Lung (tissue), 12 donors: Measurements from ENCODE around the gene EGFLAM. TPM values are rescaled to one million over a fixed set of nuclear protein-coding genes. Genes with fewer than 3 reads are reported as not detected.

Experiments
- ATAC-seq: fragments of 200-7000 bp; cut with Tn5 transposase; one replicate; pipeline ENCODE4 v1.9.1; 2020; ENCODE audit warnings: moderate number of reproducible peaks; ENCODE audit not compliant: insufficient read depth, low FRiP score
- DNase-seq, 3 donors: peaks; one replicate each; pipeline ENCODE4 v3.0.0-alpha.2; 2013 to 2017
- H3K27ac ChIP-seq, 2 donors: one replicate each; pipeline ENCODE4 v1.5.1; 2013; ENCODE audit warnings: mild to moderate bottlenecking in 2 of 2, moderate library complexity in 2 of 2, control low read depth in 1 of 2, inconsistent platforms in 1 of 2, low read depth in 1 of 2, low read length in 1 of 2
- H3K27me3 ChIP-seq, 3 donors: one replicate each; pipeline ENCODE4 v1.5.1; 2013; ENCODE audit warnings: low read length in 2 of 3; ENCODE audit not compliant: control insufficient read depth in 3 of 3, insufficient read depth in 3 of 3
- H3K36me3 ChIP-seq, 4 donors: one replicate each; pipeline ENCODE4 v1.5.1; 2013; ENCODE audit warnings: low read length in 4 of 4, mild to moderate bottlenecking in 1 of 4, moderate library complexity in 1 of 4; ENCODE audit not compliant: control insufficient read depth in 4 of 4, insufficient read depth in 4 of 4
- H3K4me1 ChIP-seq, 5 donors: one replicate each; pipeline ENCODE4 v1.5.1; 2013; ENCODE audit warnings: low read length in 5 of 5, mild to moderate bottlenecking in 2 of 5, moderate library complexity in 1 of 5; ENCODE audit not compliant: control insufficient read depth in 5 of 5, insufficient read depth in 5 of 5
- H3K4me3 ChIP-seq: one replicate; pipeline ENCODE4 v1.5.1; 2013; ENCODE audit warnings: mild to moderate bottlenecking, control low read depth, moderate library complexity
- H3K9ac ChIP-seq, 2 donors: one replicate each; pipeline ENCODE4 v1.5.1; 2013; ENCODE audit warnings: low read length in 2 of 2, control low read depth in 1 of 2; ENCODE audit not compliant: insufficient read depth in 1 of 2
- H3K9me3 ChIP-seq, 4 donors: one replicate each; pipeline ENCODE4 v1.5.1; 2013; ENCODE audit warnings: low read length in 3 of 4, mild to moderate bottlenecking in 1 of 4, moderate library complexity in 1 of 4; ENCODE audit not compliant: control insufficient read depth in 4 of 4, insufficient read depth in 3 of 4
- CTCF ChIP-seq: IDR thresholded peaks from 2 replicates; pipeline ENCODE4 v1.5.1; 2012; ENCODE audit warnings: mild to moderate bottlenecking; ENCODE audit errors: control extremely low read depth, extremely low read depth
- WGBS, 2 donors: extraction: QIAGEN DNeasy Blood & Tissue Kit; methylation state at CpG; one replicate each; pipeline ENCODE4 v1.1.7; 2013; 5-methylcytosine and 5-hydroxymethylcytosine counted together
- polyA plus RNA-seq, 2 donors: library from polyadenylated mRNA; stranded (reverse); fragments of 200-250 nt; gene quantifications; one replicate each; pipeline ENCODE4 v1.2.1, GENCODE V29; 2013
- total RNA-seq, 2 donors: library from RNA; depleted of rRNA in 1 of 2; stranded (reverse); fragments of >200 nt in 1 of 2; gene quantifications; one replicate each; pipeline ENCODE4 v1.2.1, GENCODE V29; 2014 to 2021
- donor health status: control.
- donor health status: control.
- donor health status: Bipolar disorder and iron deficiency.
- donor health status: healthy.
- donor health status: DM: yes; HTN: yes; CAD: no.

EGFLAM gene
- total and polyA plus RNA-seq, 4 donors = 0.41 to 7.6 (median 1.3) TPM

- WGBS, 2 donors = 79 to 84% methylated on average over 9 of the region's 9 CpGs
- peaks cover 0 to 10% (median 0%) of the 10 kb centered on the region in 5 donors for H3K4me1 ChIP-seq
- no peak overlapping the region for H3K27ac ChIP-seq
- ATAC-seq = no peak
- no peaks in the 10 kb centered on the region for H3K9me3 ChIP-seq
- no peak for TF ChIP-seq CTCF
- no peaks in the 10 kb centered on the region for H3K36me3 ChIP-seq
- H3K4me3 ChIP-seq = no peak overlapping the region
- no peaks in the 10 kb centered on the region for H3K27me3 ChIP-seq
- H3K9ac ChIP-seq = no peak overlapping the region
- DNase-seq = no peak
Measured at GRCh38 chr5:38426986-38427950, 168.9 kb downstream of the EGFLAM start.

- Histone ChIP-seq H3K9me3 (no peaks in the 10 kb centered on the region), H3K27ac (no peak overlapping the region), H3K4me3 (no peak overlapping the region), H3K4me1 (peaks cover 0 to 38% (median 11%) of the 10 kb centered on the region in 5 donors), H3K36me3 (no peaks in the 10 kb centered on the region), H3K27me3 (no peaks in the 10 kb centered on the region), H3K9ac (no peak overlapping the region)
- no peak for TF ChIP-seq CTCF
- ATAC-seq (no peak), DNase-seq (no peak)
- WGBS, 2 donors = 95 to 100% methylated on average over 1 of the region's 1 CpG
Measured at GRCh38 chr5:38431242-38431853, 173.0 kb downstream of the EGFLAM start.

GRCh38 chr5:38433160-38433861, 175.0 kb downstream of the EGFLAM start:
- no peak overlapping the region for H3K4me3 ChIP-seq
- no peaks in the 10 kb centered on the region for H3K36me3 ChIP-seq
- no peaks in the 10 kb centered on the region for H3K9me3 ChIP-seq
- H3K4me1 ChIP-seq = peaks cover 0 to 48% (median 11%) of the 10 kb centered on the region in 5 donors
- no peaks in the 10 kb centered on the region for H3K27me3 ChIP-seq
- WGBS, 2 donors = 23 to 33% methylated on average over 6 of the region's 6 CpGs
- no peak overlapping the region for H3K9ac ChIP-seq
- no peak for TF ChIP-seq CTCF
- ATAC-seq (peak; percentile 9), DNase-seq (peak; percentile 94 to 98 (median 97))
- peak overlapping the region in 1 of 2 donors; percentile 40 for H3K27ac ChIP-seq
